OCI-LY7 (cell line): Measurements from ENCODE around the gene PTCH2. TPM values are rescaled to one million over a fixed set of nuclear protein-coding genes. Genes with fewer than 3 reads are reported as not detected.

ENCODE experiments used
- BruUV-seq: library from RNA; stranded (reverse); fragments of 400-500 nt; replicated peaks from 2 replicates; lab custom pipeline; 2021; lab: Mats Ljungman, UMichigan
- CTCF ChIA-PET: fragments of 300-600 bp; sonication (Branson Sonifier 250); formaldehyde crosslinking; loops from one replicate; lab custom pipeline; 2022; ENCODE audit warnings: antibody characterized with exemption; ENCODE audit not compliant: unreplicated experiment; lab: Charles Lee
- POLR2A ChIA-PET: fragments of 300-600 bp; sonication (Branson Sonifier 250); formaldehyde crosslinking; loops from one replicate; lab custom pipeline; 2022; ENCODE audit warnings: antibody characterized with exemption; lab: Charles Lee
- DNase-seq: peaks from one replicate; pipeline ENCODE4 v3.0.0-alpha.2; 2015; ENCODE audit warnings: low spot score
- H2AFZ ChIP-seq: fragments of 200-600 bp; sonication (generic), shearing (Covaris generic); 2 replicates; pipeline ENCODE4 v1.6.1; 2014; ENCODE audit warnings: mild to moderate bottlenecking, antibody characterized with exemption, low read length, moderate library complexity
- H3K27ac ChIP-seq: fragments of 200-600 bp; sonication (generic); 2 replicates; pipeline ENCODE4 v1.5.1; 2014; ENCODE audit warnings: mixed run types, low read depth, mild to moderate bottlenecking, moderate library complexity, low read length, inconsistent platforms; ENCODE audit not compliant: poor library complexity, severe bottlenecking
- H3K36me3 ChIP-seq: fragments of 200-600 bp; sonication (generic); 2 replicates; pipeline ENCODE4 v1.6.1; 2014; ENCODE audit warnings: mild to moderate bottlenecking, antibody characterized with exemption, low read length, moderate library complexity, mixed read lengths; ENCODE audit not compliant: insufficient read depth
- H3K4me1 ChIP-seq: fragments of 200-600 bp; sonication (generic); 2 replicates; pipeline ENCODE4 v1.5.1; 2014; ENCODE audit warnings: mild to moderate bottlenecking, low read length; ENCODE audit not compliant: insufficient read depth, poor library complexity, severe bottlenecking
- H3K4me2 ChIP-seq: fragments of 200-600 bp; sonication (generic); 2 replicates; pipeline ENCODE4 v1.6.1; 2014; ENCODE audit warnings: mild to moderate bottlenecking, low read length
- H3K4me3 ChIP-seq: fragments of 200-600 bp; sonication (generic); 2 replicates; pipeline ENCODE4 v1.5.1; 2014; ENCODE audit warnings: mild to moderate bottlenecking, low read depth, low read length; ENCODE audit not compliant: poor library complexity, severe bottlenecking
- H3K79me2 ChIP-seq: fragments of 200-600 bp; sonication (generic); 2 replicates; pipeline ENCODE4 v1.6.1; 2016; ENCODE audit warnings: low read depth, mild to moderate bottlenecking, low read length, moderate library complexity, mixed read lengths; ENCODE audit not compliant: insufficient read depth
- H3K9me2 ChIP-seq: fragments of 200-600 bp; sonication (generic); 2 replicates; pipeline ENCODE4 v1.6.1; 2016; ENCODE audit warnings: mild to moderate bottlenecking, low read length, mixed read lengths; ENCODE audit not compliant: insufficient read depth
- H3K9me3 ChIP-seq: fragments of 200-600 bp; sonication (generic); 2 replicates; pipeline ENCODE4 v1.6.1; 2014; ENCODE audit warnings: mild to moderate bottlenecking, mixed run types, low read length, mixed read lengths
- H4K20me1 ChIP-seq: fragments of 200-600 bp; sonication (generic); 2 replicates; pipeline ENCODE4 v1.6.1; 2014; ENCODE audit warnings: mild to moderate bottlenecking, antibody characterized with exemption, low read length, moderate library complexity, mixed read lengths; ENCODE audit not compliant: insufficient read depth
- CTCF ChIP-seq: fragments of 200-600 bp; sonication (generic); conservative IDR thresholded peaks from 2 replicates; pipeline ENCODE4 v1.5.1; 2014; ENCODE audit warnings: mild to moderate bottlenecking, antibody characterized with exemption, low read length, moderate library complexity, mixed read lengths
- EZH2phosphoT487 ChIP-seq: fragments of 200-600 bp; sonication (generic); IDR thresholded peaks from 2 replicates; pipeline ENCODE4 v1.6.1; 2018; ENCODE audit warnings: low read depth, borderline replicate concordance, mild to moderate bottlenecking, mixed run types, antibody characterized with exemption, low read length, moderate library complexity, mixed read lengths
- intact Hi-C: fragments of 100-400 bp; cut with micrococcal nuclease; formaldehyde crosslinking; loops from one replicate; pipeline ENCODE4 v1.10.0; 2022; ENCODE audit not compliant: unreplicated experiment
- total RNA-seq, 2 experiments: library from RNA; depleted of rRNA in 1 of 2; stranded (reverse); fragments of >200 nt in 1 of 2; shearing (Covaris generic) in 1 of 2; gene quantifications; 2 replicates each; pipeline ENCODE4 v1.2.3, GENCODE V29; 2014 to 2022

PTCH2 gene
- total RNA-seq, 2 experiments from 2014 or later: 0.60 to 1.0 TPM

- Histone ChIP-seq H3K4me1 (no peaks in the 10 kb centered on the region), H3K4me3 (no peak overlapping the region), H3K9me3 (no peaks in the 10 kb centered on the region), H2AFZ (no peak overlapping the region), H3K4me2 (no peak overlapping the region), H3K9me2 (no peaks in the 10 kb centered on the region), H3K36me3 (no peaks in the 10 kb centered on the region), H4K20me1 (no peaks in the 10 kb centered on the region), H3K79me2 (no peaks in the 10 kb centered on the region), H3K27ac (no peak overlapping the region)
- ChIA-PET CTCF (interaction anchor here (0.6 kb wide), 2 partner anchors 186 to 479 kb away, joined by 3 read pairs; no protein-coding TSS in a partner anchor), POLR2A (interaction anchor here (0.6 to 1.7 kb wide), 2 partner anchors 12 to 131 kb away, joined by 3 to 4 read pairs; no protein-coding TSS in a partner anchor)
- no TSS peak for BruUV-seq
- TF ChIP-seq EZH2phosphoT487 (no peak), CTCF (no peak)
- intact Hi-C loops: loop anchor here (10.0 kb wide), 1 partner anchor 153 kb away; the partner anchor contains the start of gene EIF2B3
- DNase-seq: no peak
Observed at GRCh38 chr1:44832056-44832705, 10.9 kb downstream of the PTCH2 start.

GRCh38 chr1:44831516-44831915, 11.5 kb downstream of the PTCH2 start:
- CTCF ChIA-PET: no interaction called here

More at GRCh38 chr1:44831516-44831915, 11.5 kb downstream of the PTCH2 start:
- Histone ChIP-seq H3K9me3 (no peaks in the 10 kb centered on the region), H3K27ac (no peak overlapping the region), H4K20me1 (no peaks in the 10 kb centered on the region), H3K79me2 (no peaks in the 10 kb centered on the region), H3K4me3 (no peak overlapping the region), H3K4me1 (no peaks in the 10 kb centered on the region), H3K36me3 (no peaks in the 10 kb centered on the region), H3K4me2 (no peak overlapping the region), H3K9me2 (no peaks in the 10 kb centered on the region), H2AFZ (no peak overlapping the region)
- no peak for DNase-seq
- no TSS peak for BruUV-seq
- intact Hi-C loops: loop anchor here (10.0 kb wide), 1 partner anchor 153 kb away; the partner anchor contains the start of gene EIF2B3
- TF ChIP-seq CTCF (no peak), EZH2phosphoT487 (no peak)
- POLR2A ChIA-PET: no interaction called here
